Measurements from ENCODE around the gene CTIF. TPM values are rescaled to one million over a fixed set of nuclear protein-coding genes. Genes with fewer than 3 reads are reported as not detected.

CTIF gene
- total RNA-seq, 4 donors from 2014 or later, result 29.0 to 61.5 (median 37.7) TPM

GRCh38 chr18:48797841-48798255 is 259.0 kb downstream of the CTIF start:
- no peak overlapping the region for H3K4me3 ChIP-seq
- no peak for TF ChIP-seq EP300 (IDR thresholded peaks at IDR 0.05)
- no peak for TF ChIP-seq CTCF (IDR thresholded peaks at IDR 0.05)
- no peak for TF ChIP-seq POLR2A (IDR thresholded peaks at IDR 0.05)
- no peak for TF ChIP-seq POLR2AphosphoS5 (IDR thresholded peaks at IDR 0.05)
- no peaks in the 10 kb centered on the region for H3K9me3 ChIP-seq
- H3K4me1 ChIP-seq, result no peaks in the 10 kb centered on the region
- DNase-seq (ENCODE audit: low spot score in 2 of 2), result peak in 1 of 2 donors; percentile 57
- peaks cover 3% of the 10 kb centered on the region for H3K36me3 ChIP-seq
- H3K27ac ChIP-seq, result no peak overlapping the region
- 89% methylated on average over 2 of the region's 9 CpGs for WGBS
- H3K27me3 ChIP-seq, result no peaks in the 10 kb centered on the region

GRCh38 chr18:48798334-48799245 is 259.8 kb downstream of the CTIF start:
- no peak for TF ChIP-seq POLR2A (IDR thresholded peaks at IDR 0.05)
- no peak for TF ChIP-seq EP300 (IDR thresholded peaks at IDR 0.05)
- no peak for TF ChIP-seq POLR2AphosphoS5 (IDR thresholded peaks at IDR 0.05)
- TF ChIP-seq CTCF (IDR thresholded peaks at IDR 0.05), result no peak
- DNase-seq (ENCODE audit: low spot score in 2 of 2), result peak in 1 of 2 donors; percentile 32
- Histone ChIP-seq H3K9me3 (no peaks in the 10 kb centered on the region), H3K36me3 (peaks cover 3% of the 10 kb centered on the region), H3K4me3 (no peak overlapping the region), H3K4me1 (no peaks in the 10 kb centered on the region), H3K27me3 (no peaks in the 10 kb centered on the region), H3K27ac (no peak overlapping the region)
- 95% methylated on average over 17 of the region's 17 CpGs for WGBS

- 93% methylated on average over 8 of the region's 8 CpGs for WGBS
- DNase-seq (ENCODE audit: low spot score in 2 of 2), result peak in 1 of 2 donors; percentile 70
- Histone ChIP-seq H3K27ac (no peak overlapping the region), H3K4me1 (no peaks in the 10 kb centered on the region), H3K4me3 (no peak overlapping the region), H3K27me3 (no peaks in the 10 kb centered on the region), H3K36me3 (peaks cover 3% of the 10 kb centered on the region), H3K9me3 (no peaks in the 10 kb centered on the region)
- TF ChIP-seq EP300 (IDR thresholded peaks at IDR 0.05) (no peak), POLR2A (IDR thresholded peaks at IDR 0.05) (no peak), POLR2AphosphoS5 (IDR thresholded peaks at IDR 0.05) (no peak), CTCF (IDR thresholded peaks at IDR 0.05) (no peak)
Observed at GRCh38 chr18:48799724-48800315, 261.0 kb downstream of the CTIF start.

- H3K27me3 ChIP-seq, result no peaks in the 10 kb centered on the region
- DNase-seq (ENCODE audit: low spot score in 2 of 2), result peak in 1 of 2 donors; percentile 45
- WGBS, result 88% methylated on average over 6 of the region's 6 CpGs
- no peak for TF ChIP-seq POLR2AphosphoS5 (IDR thresholded peaks at IDR 0.05)
- no peak for TF ChIP-seq POLR2A (IDR thresholded peaks at IDR 0.05)
- TF ChIP-seq CTCF (IDR thresholded peaks at IDR 0.05), result no peak
- TF ChIP-seq EP300 (IDR thresholded peaks at IDR 0.05), result no peak
- no peaks in the 10 kb centered on the region for H3K9me3 ChIP-seq
- no peak overlapping the region for H3K4me3 ChIP-seq
- H3K36me3 ChIP-seq, result peaks cover 3% of the 10 kb centered on the region
- no peaks in the 10 kb centered on the region for H3K4me1 ChIP-seq
- H3K27ac ChIP-seq, result no peak overlapping the region
Observed at GRCh38 chr18:48800466-48800865, 261.6 kb downstream of the CTIF start.
